Thyroid gland (tissue), 4 donors: Measurements from ENCODE around the gene MEX3D. TPM values are rescaled to one million over a fixed set of nuclear protein-coding genes. Genes with fewer than 3 reads are reported as not detected.
A peak's percentile ranks its signal among the peaks of the same experiment; 100 is the strongest.
"Not testable (repeated sequence)": the region's sequence is repeated elsewhere in the genome, so short reads cannot be mapped to it uniquely, and the experiment has no call there.

Experiments used
- DNase-seq, 2 donors: peaks; one replicate each; pipeline ENCODE4 v3.0.0-alpha.2; 2019
- H3K27ac ChIP-seq, 3 donors: fragments of 200-600 bp; sonication (generic); 1 replicate in 2 of 3; 2 replicates in 1 of 3; pipeline ENCODE4 v1.5.1; 2016 to 2019; ENCODE audit warnings: mild to moderate bottlenecking in 1 of 3, moderate library complexity in 1 of 3
- H3K27me3 ChIP-seq: fragments of 200-600 bp; sonication (generic); one replicate; pipeline ENCODE4 v1.5.1; 2019
- H3K36me3 ChIP-seq, 2 donors: fragments of 200-600 bp; sonication (generic); one replicate each; pipeline ENCODE4 v1.5.1; 2016 to 2019
- H3K4me1 ChIP-seq, 2 donors: fragments of 200-600 bp; sonication (generic); one replicate each; pipeline ENCODE4 v1.5.1; 2017 to 2019
- H3K4me3 ChIP-seq, 3 donors: fragments of 200-600 bp; sonication (generic); replicated peaks in 1 of 3; 1 replicate in 2 of 3; 2 replicates in 1 of 3; pipeline ENCODE4 v1.5.1; 2016; ENCODE audit warnings: mild to moderate bottlenecking in 1 of 3
- H3K9me3 ChIP-seq: fragments of 200-600 bp; sonication (generic); one replicate; pipeline ENCODE4 v1.5.1; 2017
- CTCF ChIP-seq, 6 experiments: fragments of 200-600 bp in 3 of 6; fragments of 450-650 bp in 3 of 6; sonication (generic) in 3 of 6; IDR thresholded peaks; one replicate each; pipeline ENCODE4 v1.5.1; 2016 to 2019; ENCODE audit warnings: antibody characterized with exemption in 6 of 6, mild to moderate bottlenecking in 2 of 6, inconsistent platforms in 1 of 6, moderate library complexity in 1 of 6
- POLR2A ChIP-seq, 2 donors: fragments of 450-650 bp; IDR thresholded peaks; one replicate each; pipeline ENCODE4 v1.6.1; 2017; ENCODE audit warnings: antibody characterized with exemption in 2 of 2, mild to moderate bottlenecking in 2 of 2, moderate library complexity in 1 of 2
- WGBS, 2 donors: methylation state at CpG; one replicate each; pipeline ENCODE4 v1.1.5; 2017; 5-methylcytosine and 5-hydroxymethylcytosine counted together
- intact Hi-C: fragments of 100-400 bp; cut with DNase I; formaldehyde crosslinking; loops from one replicate; pipeline ENCODE4 v1.15.1; 2023
- total RNA-seq, 4 donors: library from RNA; depleted of rRNA; stranded (reverse); fragments of >200 nt; gene quantifications; one replicate each; pipeline ENCODE4 v1.2.3, GENCODE V29; 2016

MEX3D gene
- total RNA-seq, 4 donors from 2014 or later: 18.4 to 31.8 (median 26.4) TPM

DNA sequence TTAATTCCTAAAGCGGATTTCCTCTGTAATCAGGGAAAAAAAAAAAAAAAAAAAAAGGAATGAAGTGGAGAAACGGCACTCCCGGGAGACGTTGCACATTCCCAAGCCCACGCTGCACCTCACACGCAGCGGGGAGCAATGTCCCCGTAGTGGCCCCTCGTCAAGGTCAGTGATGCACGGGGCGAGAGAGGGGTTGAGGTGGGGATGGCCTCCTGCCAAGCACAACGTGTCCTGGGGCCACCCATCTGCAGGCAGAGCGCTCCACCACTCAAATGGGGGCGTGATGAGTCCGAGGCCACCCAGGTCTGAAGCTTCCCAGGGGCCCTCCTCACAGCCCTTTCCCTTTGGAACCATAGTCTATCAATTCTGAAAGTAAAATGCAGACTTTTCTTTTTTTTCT, 29.1 kb downstream of the MEX3D start:
- DNase-seq: peak in 1 of 2 donors; percentile 8
- intact Hi-C loops: no loop called here
- no peaks in the 10 kb centered on the region for H3K36me3 ChIP-seq
- WGBS, 2 donors: 8 to 15% methylated on average over 15 of the region's 15 CpGs
- H3K27ac ChIP-seq: no peak overlapping the region
- H3K4me1 ChIP-seq: no peaks in the 10 kb centered on the region
- H3K27me3 ChIP-seq: no peaks in the 10 kb centered on the region
- no peaks in the 10 kb centered on the region for H3K9me3 ChIP-seq
- no peak overlapping the region for H3K4me3 ChIP-seq
- no peak for TF ChIP-seq CTCF (IDR thresholded peaks at IDR 0.05)
- no peak for TF ChIP-seq POLR2A (IDR thresholded peaks at IDR 0.05)

GRCh38 chr19:1535699-1536098, 32.4 kb downstream of the MEX3D start:
- DNase-seq, H3K27ac ChIP-seq, H3K9me3 ChIP-seq, H3K4me3 ChIP-seq, H3K4me1 ChIP-seq, intact Hi-C loops, H3K36me3 ChIP-seq, H3K27me3 ChIP-seq: not testable (repeated sequence)
- WGBS, 2 donors: 89 to 92% methylated on average over 6 to 7 of the region's 7 CpGs

- no peak overlapping the region for H3K4me3 ChIP-seq
- H3K9me3 ChIP-seq: no peaks in the 10 kb centered on the region
- no peaks in the 10 kb centered on the region for H3K27me3 ChIP-seq
- no peak overlapping the region for H3K27ac ChIP-seq
- DNase-seq: no peak
- intact Hi-C loops: no loop called here
- TF ChIP-seq CTCF (IDR thresholded peaks at IDR 0.05) (no peak), POLR2A (IDR thresholded peaks at IDR 0.05) (no peak)
- no peaks in the 10 kb centered on the region for H3K36me3 ChIP-seq
- 87% methylated on average over 9 to 10 of the region's 14 CpGs for WGBS, 2 donors
- H3K4me1 ChIP-seq: no peaks in the 10 kb centered on the region
These were observed 33.2 kb downstream of the MEX3D start for GRCh38 chr19:1534972-1535371.

DNA sequence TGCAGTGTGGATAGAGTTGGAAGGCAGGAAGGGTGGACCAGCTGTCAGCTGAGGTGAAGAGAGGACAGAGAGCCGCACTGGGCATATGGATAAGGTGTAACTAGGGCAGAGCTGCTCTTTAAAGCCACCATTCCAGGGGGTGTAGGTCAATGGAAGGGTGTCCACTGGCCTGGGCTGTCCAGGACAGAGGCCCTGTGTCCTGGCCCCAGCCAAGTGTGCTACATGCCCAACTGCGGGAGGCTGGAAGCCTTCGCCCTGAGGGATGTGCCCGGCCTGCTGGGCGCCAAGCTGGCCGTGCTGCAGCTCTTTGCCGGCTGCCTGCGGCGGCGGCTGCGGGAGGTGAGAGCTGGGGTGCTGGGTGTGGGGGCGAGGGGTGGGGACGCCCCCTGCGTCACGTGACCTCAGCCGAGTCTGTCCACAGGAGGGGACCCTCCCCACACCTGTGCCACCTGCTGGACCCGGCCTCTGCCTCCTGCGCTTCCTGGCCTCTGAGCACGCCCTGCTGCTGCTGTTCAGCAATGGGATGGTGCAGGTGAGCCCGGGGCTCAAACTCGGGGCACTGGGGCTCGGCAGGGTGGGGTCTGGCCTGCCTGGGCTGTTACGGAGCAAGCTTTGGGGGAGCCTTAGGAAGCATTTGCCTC, 34.5 kb downstream of the MEX3D start:
- Histone ChIP-seq H3K4me1 (no peaks in the 10 kb centered on the region), H3K4me3 (no peak overlapping the region), H3K27me3 (no peaks in the 10 kb centered on the region), H3K36me3 (no peaks in the 10 kb centered on the region), H3K27ac (no peak overlapping the region), H3K9me3 (no peaks in the 10 kb centered on the region)
- DNase-seq: no peak
- WGBS, 2 donors: 73 to 86% methylated on average over 13 to 22 of the region's 23 CpGs
- intact Hi-C loops: no loop called here
- TF ChIP-seq CTCF (IDR thresholded peaks at IDR 0.05) (no peak), POLR2A (IDR thresholded peaks at IDR 0.05) (no peak)

- no peaks in the 10 kb centered on the region for H3K4me1 ChIP-seq
- no peaks in the 10 kb centered on the region for H3K9me3 ChIP-seq
- DNase-seq: no peak
- intact Hi-C loops: no loop called here
- no peak overlapping the region for H3K4me3 ChIP-seq
- TF ChIP-seq CTCF (IDR thresholded peaks at IDR 0.05): no peak
- TF ChIP-seq POLR2A (IDR thresholded peaks at IDR 0.05): no peak
- 89 to 91% methylated on average over 9 of the region's 9 CpGs for WGBS, 2 donors
- no peaks in the 10 kb centered on the region for H3K27me3 ChIP-seq
- no peaks in the 10 kb centered on the region for H3K36me3 ChIP-seq
- H3K27ac ChIP-seq: no peak overlapping the region
These were observed 36.1 kb downstream of the MEX3D start for GRCh38 chr19:1532003-1532402.
